DMS79 treated with DMSO at 0.1 percent for 48 hours (cell line): ENCODE data around the gene SIRT7.

Source experiments
- DNase-seq: peaks from one replicate; lab custom pipeline; 2025; lab: John Stamatoyannopoulos, UW

Gene SIRT7

GRCh38 chr17:81904600-81905423, 13.2 kb downstream of the SIRT7 start:
- no peak for DNase-seq

- no peak for DNase-seq
Observed at GRCh38 chr17:81903896-81904599, 13.9 kb downstream of the SIRT7 start.

GRCh38 chr17:81903415-81903831, 14.6 kb downstream of the SIRT7 start:
- no peak for DNase-seq

- no peak for DNase-seq
Observed at GRCh38 chr17:81902653-81903414, 15.1 kb downstream of the SIRT7 start.

GRCh38 chr17:81902023-81902652, 15.8 kb downstream of the SIRT7 start, which contains the start of gene NPB:
NPB (plus strand) TSS chr17:81902238; CDS start chr17:81902278, 40 bp downstream.
- DNase-seq = no peak

- no peak for DNase-seq
Observed at GRCh38 chr17:81901167-81902022, 16.6 kb downstream of the SIRT7 start.

- DNase-seq = no peak
Observed at GRCh38 chr17:81900181-81900820, 17.7 kb downstream of the SIRT7 start.

GRCh38 chr17:81899514-81900166, 18.3 kb downstream of the SIRT7 start:
- DNase-seq = no peak

- DNase-seq = no peak
Observed at GRCh38 chr17:81898885-81899284, 19.1 kb downstream of the SIRT7 start.

GRCh38 chr17:81898029-81898866, 19.7 kb downstream of the SIRT7 start:
- no peak for DNase-seq

- no peak for DNase-seq
Observed at GRCh38 chr17:81895400-81895799, 22.6 kb downstream of the SIRT7 start.

GRCh38 chr17:81891303-81891552, 26.7 kb downstream of the SIRT7 start:
- DNase-seq = no peak

GRCh38 chr17:81890447-81891302, 27.3 kb downstream of the SIRT7 start:
- DNase-seq = no peak

- no peak for DNase-seq
Observed at GRCh38 chr17:81889602-81890001, 28.4 kb downstream of the SIRT7 start.

- no peak for DNase-seq
Observed at GRCh38 chr17:81888988-81889595, 28.9 kb downstream of the SIRT7 start.

- DNase-seq = no peak
Observed at GRCh38 chr17:81888105-81888987, 29.6 kb downstream of the SIRT7 start.
